ENCODE measurements around the gene RBCK1.

The RBCK1 gene

DNA sequence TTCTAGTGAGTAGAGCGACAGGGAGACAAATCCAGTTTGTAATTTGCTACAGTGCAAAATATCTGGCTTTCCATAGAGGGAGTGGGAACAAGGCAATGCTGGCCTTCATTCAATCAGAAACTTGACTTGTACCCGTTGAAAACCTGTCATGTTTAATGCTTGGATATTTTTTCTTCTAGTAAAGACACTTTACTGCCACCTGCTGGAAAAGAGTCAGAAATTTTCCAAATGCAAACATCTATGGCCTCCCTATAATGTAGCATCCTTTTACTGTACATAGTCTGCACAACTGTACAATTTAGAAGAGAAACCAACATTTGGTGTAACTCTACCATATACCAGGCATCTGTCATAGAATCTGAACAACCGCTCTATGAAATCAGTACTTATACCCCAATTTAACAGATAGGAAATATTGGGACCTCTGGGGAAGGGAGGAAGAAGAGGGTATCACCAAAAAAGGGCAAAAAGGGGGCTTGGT, 70.9 kb downstream of the RBCK1 start:
- Histone ChIP-seq H3K27ac (0 out of 2 replicates have a peak overlapping the region, but pooled peaks have one; percentile 32), H3K9ac (ENCODE audit: insufficient read length) (no peak overlapping the region), H3K4me3 (no peak overlapping the region), H3K9me3 (ENCODE audit: low read depth, low read length) (no peaks in the 10 kb centered on the region), H3K36me3 (ENCODE audit: insufficient read depth, low read length) (peaks cover 74% of the 10 kb centered on the region)
- TF ChIP-seq FOXP2 (optimal IDR thresholded peaks at IDR 0.05; ENCODE audit: control extremely low read depth, extremely low read length, insufficient read depth), result no peak
- TF ChIP-seq POLR2AphosphoS5 (IDR thresholded peaks at IDR 0.05; ENCODE audit: borderline replicate concordance, low read depth, low read length), result no peak
- no peak for TF ChIP-seq EZH2 (IDR thresholded peaks at IDR 0.05)
- DNase-seq (ENCODE audit: low read depth, low spot score), result peak; percentile 44

DNA sequence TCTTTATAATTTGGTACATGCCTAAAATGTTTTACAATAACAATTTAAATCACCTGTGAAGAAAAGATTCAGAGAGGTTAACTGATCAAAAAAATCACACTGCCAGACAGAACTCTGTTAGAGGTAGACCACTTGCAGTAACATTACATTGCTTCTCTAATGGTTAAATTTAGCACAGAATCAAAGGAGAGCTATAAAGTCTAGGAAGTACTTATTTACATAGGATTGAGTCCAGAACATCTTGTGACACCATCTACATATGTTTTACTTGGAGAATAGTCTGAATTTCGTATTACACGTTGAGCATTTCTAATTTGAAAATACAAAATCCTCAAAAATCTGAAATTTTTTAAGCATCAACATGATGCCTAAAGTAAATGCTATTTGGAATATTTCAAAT, 71.4 kb downstream of the RBCK1 start:
- H3K4me3 ChIP-seq, result no peak overlapping the region
- H3K27ac ChIP-seq, result 0 out of 2 replicates have a peak overlapping the region, but pooled peaks have one; percentile 32
- no peaks in the 10 kb centered on the region for H3K9me3 ChIP-seq (ENCODE audit: low read depth, low read length)
- no peak for DNase-seq (ENCODE audit: low read depth, low spot score)
- H3K9ac ChIP-seq (ENCODE audit: insufficient read length), result no peak overlapping the region
- peaks cover 79% of the 10 kb centered on the region for H3K36me3 ChIP-seq (ENCODE audit: insufficient read depth, low read length)
- TF ChIP-seq FOXP2 (optimal IDR thresholded peaks at IDR 0.05; ENCODE audit: control extremely low read depth, extremely low read length, insufficient read depth) (no peak), POLR2AphosphoS5 (IDR thresholded peaks at IDR 0.05; ENCODE audit: borderline replicate concordance, low read depth, low read length) (no peak), EZH2 (IDR thresholded peaks at IDR 0.05) (no peak)

DNA sequence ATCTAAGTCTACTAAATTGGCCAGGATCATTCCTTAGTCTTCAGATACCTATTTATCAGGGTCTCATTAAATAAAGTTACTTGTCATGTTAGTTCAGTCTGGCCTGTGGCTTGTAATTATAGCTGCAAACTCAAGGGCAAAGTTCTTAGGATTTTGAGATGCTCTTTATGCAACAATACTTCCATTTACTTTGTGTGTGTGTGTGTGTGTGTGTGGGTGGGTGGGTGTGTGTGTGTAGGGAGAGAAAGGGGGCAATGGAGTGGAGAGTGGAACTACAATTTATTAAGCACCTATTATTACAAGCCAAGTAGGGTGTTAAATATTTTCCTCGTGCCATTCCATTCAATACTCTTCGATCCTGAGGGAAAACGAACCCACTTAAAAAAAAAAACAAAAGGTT, 71.9 kb downstream of the RBCK1 start:
- no peak overlapping the region for H3K4me3 ChIP-seq
- no peak for TF ChIP-seq FOXP2 (optimal IDR thresholded peaks at IDR 0.05; ENCODE audit: control extremely low read depth, extremely low read length, insufficient read depth)
- TF ChIP-seq POLR2AphosphoS5 (IDR thresholded peaks at IDR 0.05; ENCODE audit: borderline replicate concordance, low read depth, low read length), result no peak
- no peak for TF ChIP-seq EZH2 (IDR thresholded peaks at IDR 0.05)
- peaks cover 82% of the 10 kb centered on the region for H3K36me3 ChIP-seq (ENCODE audit: insufficient read depth, low read length)
- DNase-seq (ENCODE audit: low read depth, low spot score), result no peak
- no peaks in the 10 kb centered on the region for H3K9me3 ChIP-seq (ENCODE audit: low read depth, low read length)
- no peak overlapping the region for H3K27ac ChIP-seq
- no peak overlapping the region for H3K9ac ChIP-seq (ENCODE audit: insufficient read length)

DNA sequence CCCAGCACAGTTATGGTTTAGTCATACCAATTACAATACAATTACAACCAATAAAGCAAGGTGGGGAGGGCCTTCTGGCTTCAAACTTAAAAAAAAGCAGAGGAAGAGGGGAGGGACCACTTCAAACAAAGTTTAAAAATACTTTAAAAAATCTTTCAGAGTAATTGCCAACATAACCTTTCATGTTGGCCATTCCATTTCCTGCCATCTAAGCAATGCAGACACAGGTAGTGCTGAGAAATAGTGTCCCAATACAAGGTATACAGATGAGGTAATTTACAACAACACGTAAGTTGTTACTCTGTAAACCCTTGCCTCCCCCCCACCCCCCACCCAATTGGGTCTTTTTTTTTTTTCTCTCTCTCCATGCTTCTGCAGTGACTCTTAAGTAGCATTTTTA, 73.1 kb downstream of the RBCK1 start:
- no peak overlapping the region for H3K9ac ChIP-seq (ENCODE audit: insufficient read length)
- H3K4me3 ChIP-seq, result no peak overlapping the region
- H3K36me3 ChIP-seq (ENCODE audit: insufficient read depth, low read length), result peaks cover 84% of the 10 kb centered on the region
- TF ChIP-seq EZH2 (IDR thresholded peaks at IDR 0.05) (no peak), POLR2AphosphoS5 (IDR thresholded peaks at IDR 0.05; ENCODE audit: borderline replicate concordance, low read depth, low read length) (no peak), FOXP2 (optimal IDR thresholded peaks at IDR 0.05; ENCODE audit: control extremely low read depth, extremely low read length, insufficient read depth) (no peak)
- H3K27ac ChIP-seq, result no peak overlapping the region
- no peaks in the 10 kb centered on the region for H3K9me3 ChIP-seq (ENCODE audit: low read depth, low read length)
- DNase-seq (ENCODE audit: low read depth, low spot score), result no peak

Measured in SK-N-MC (cell line).